SU-DHL-6 (cell line): ENCODE measurements around the gene SPP2.

Experiments used
- EZH2phosphoT487 ChIP-seq: fragments of 200-600 bp; sonication (generic), shearing (Covaris generic); conservative IDR thresholded peaks from 2 replicates; pipeline ENCODE4 v1.6.1; 2018; ENCODE audit warnings: mild to moderate bottlenecking, antibody characterized with exemption, low read length, moderate library complexity, mixed read lengths
- TF ChIP-seq, protein P1 (sequence below): fragments of 200-600 bp; sonication (generic); IDR thresholded peaks from one replicate; pipeline ENCODE4 v1.5.1; 2017; ENCODE audit warnings: antibody characterized with exemption, mild to moderate bottlenecking, low read length, moderate library complexity; ENCODE audit not compliant: insufficient read depth, poor library complexity, severe bottlenecking

DNA sequence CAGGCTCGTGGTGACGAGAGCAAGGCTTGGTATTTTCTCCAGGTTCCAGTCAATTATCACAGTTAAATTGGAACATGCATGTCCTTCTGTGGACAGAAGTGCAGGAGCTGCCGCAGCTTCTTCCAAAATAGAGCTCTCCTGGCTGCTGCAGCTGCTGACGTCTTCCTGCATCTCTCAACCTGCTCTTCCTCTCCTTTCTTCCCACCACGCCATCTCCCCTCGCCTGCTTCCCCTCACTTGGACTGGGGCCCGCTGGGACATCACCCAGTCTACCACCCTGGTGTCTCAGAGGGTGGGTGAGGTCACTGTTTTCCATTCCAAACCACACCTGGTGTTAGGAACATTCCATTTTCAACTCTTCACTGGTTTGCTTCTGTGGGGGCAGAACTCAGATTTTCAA is 41.4 kb downstream of the SPP2 start:
- TF ChIP-seq, protein P1, sequence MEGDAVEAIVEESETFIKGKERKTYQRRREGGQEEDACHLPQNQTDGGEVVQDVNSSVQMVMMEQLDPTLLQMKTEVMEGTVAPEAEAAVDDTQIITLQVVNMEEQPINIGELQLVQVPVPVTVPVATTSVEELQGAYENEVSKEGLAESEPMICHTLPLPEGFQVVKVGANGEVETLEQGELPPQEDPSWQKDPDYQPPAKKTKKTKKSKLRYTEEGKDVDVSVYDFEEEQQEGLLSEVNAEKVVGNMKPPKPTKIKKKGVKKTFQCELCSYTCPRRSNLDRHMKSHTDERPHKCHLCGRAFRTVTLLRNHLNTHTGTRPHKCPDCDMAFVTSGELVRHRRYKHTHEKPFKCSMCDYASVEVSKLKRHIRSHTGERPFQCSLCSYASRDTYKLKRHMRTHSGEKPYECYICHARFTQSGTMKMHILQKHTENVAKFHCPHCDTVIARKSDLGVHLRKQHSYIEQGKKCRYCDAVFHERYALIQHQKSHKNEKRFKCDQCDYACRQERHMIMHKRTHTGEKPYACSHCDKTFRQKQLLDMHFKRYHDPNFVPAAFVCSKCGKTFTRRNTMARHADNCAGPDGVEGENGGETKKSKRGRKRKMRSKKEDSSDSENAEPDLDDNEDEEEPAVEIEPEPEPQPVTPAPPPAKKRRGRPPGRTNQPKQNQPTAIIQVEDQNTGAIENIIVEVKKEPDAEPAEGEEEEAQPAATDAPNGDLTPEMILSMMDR: no peak
- TF ChIP-seq EZH2phosphoT487: no peak
